Activated CD8-positive, alpha-beta T cell treated with anti-CD3 and anti-CD28 coated beads for 36 hours (primary cell): Measurements from ENCODE around the gene CCNQ. TPM values are rescaled to one million over a fixed set of nuclear protein-coding genes. Genes with fewer than 3 reads are reported as not detected.

ENCODE experiments used
- ATAC-seq: fragments of 200-7000 bp; cut with Tn5 transposase; one replicate; pipeline ENCODE4 v1.10.0; 2021; ENCODE audit warnings: mild to moderate bottlenecking, moderate library complexity
- CTCF ChIA-PET: fragments of 350-600 bp; sonication (Branson Sonifier 250); formaldehyde crosslinking; loops from one replicate; lab custom pipeline; 2021; ENCODE audit warnings: antibody characterized with exemption; lab: Charles Lee
- POLR2A ChIA-PET: fragments of 350-600 bp; sonication (Branson Sonifier 250); formaldehyde crosslinking; loops from one replicate; lab custom pipeline; 2021; ENCODE audit warnings: antibody characterized with exemption; lab: Charles Lee
- DNase-seq: peaks from one replicate; pipeline ENCODE4 v3.0.0-alpha.2; 2020
- H3K27ac Mint-ChIP-seq: one replicate; pipeline ENCODE4 v1.8.0; 2021; ENCODE audit warnings: mild to moderate bottlenecking, mixed read lengths
- H3K27me3 Mint-ChIP-seq: one replicate; pipeline ENCODE4 v1.8.0; 2021; ENCODE audit warnings: mixed read lengths
- H3K36me3 Mint-ChIP-seq: one replicate; pipeline ENCODE4 v1.8.0; 2021; ENCODE audit warnings: low read depth, mixed read lengths
- H3K4me1 Mint-ChIP-seq: one replicate; pipeline ENCODE4 v1.8.0; 2021; ENCODE audit warnings: low read depth, mixed read lengths
- H3K4me3 Mint-ChIP-seq: one replicate; pipeline ENCODE4 v1.8.0; 2021; ENCODE audit warnings: mild to moderate bottlenecking, moderate library complexity, mixed read lengths
- H3K9me3 Mint-ChIP-seq: one replicate; pipeline ENCODE4 v1.8.0; 2021; ENCODE audit warnings: mixed read lengths
- intact Hi-C: fragments of 100-400 bp; cut with micrococcal nuclease; formaldehyde crosslinking; loops from one replicate; pipeline ENCODE4 v1.10.0; 2022
- total RNA-seq, 2 experiments: library from RNA; stranded (reverse); gene quantifications; one replicate each; pipeline ENCODE4 v1.2.3, GENCODE V29; 2021
- TF ChIP-seq, protein P1 (sequence below): fragments of 200-600 bp; IDR thresholded peaks from one replicate; pipeline ENCODE4 v1.8.0; 2022; ENCODE audit warnings: antibody characterized with exemption, mild to moderate bottlenecking

CCNQ gene
- total RNA-seq, 2 experiments from 2014 or later: 18.5 to 21.3 TPM

DNA sequence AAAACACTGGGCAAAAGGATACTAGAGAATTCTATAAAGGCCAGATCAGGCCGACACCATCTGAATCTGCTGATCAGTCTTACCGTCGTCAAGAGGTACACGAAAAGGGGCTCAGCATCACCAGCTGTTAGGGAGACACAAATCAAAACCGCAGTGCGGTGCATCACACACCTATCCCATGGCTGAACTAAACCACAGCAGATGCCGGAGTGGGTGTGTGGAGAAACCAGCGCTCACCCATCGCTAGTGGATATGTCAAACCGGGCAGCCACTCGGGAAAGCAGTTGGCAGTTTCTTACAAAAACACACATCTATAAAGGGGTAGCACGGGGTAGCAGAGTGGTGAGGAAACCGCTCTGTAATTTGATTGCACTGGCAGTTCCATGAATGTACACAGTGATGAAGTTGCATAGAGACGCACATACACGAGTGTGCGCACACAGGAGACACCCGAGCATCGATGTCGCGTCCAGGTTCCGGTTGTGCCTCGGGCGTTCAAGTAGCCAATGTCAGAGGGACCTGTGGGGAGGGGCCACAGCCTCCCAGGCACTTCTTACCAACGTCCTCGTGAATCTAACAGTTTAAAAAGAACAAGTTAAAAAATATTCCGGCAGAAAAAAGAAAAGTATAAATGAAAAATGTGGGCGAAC, 23.1 kb upstream of the CCNQ start:
- ChIA-PET POLR2A (no interaction called here), CTCF (interaction anchor here (1.9 kb wide), 1 partner anchor 46 kb away, joined by 5 read pairs; no protein-coding TSS in a partner anchor)
- Mint-ChIP-seq H3K4me3 (no peak overlapping the region), H3K27ac (no peak overlapping the region), H3K27me3 (no peaks in the 10 kb centered on the region), H3K9me3 (no peaks in the 10 kb centered on the region), H3K36me3 (no peaks in the 10 kb centered on the region), H3K4me1 (no peaks in the 10 kb centered on the region)
- intact Hi-C loops: no loop called here
- DNase-seq: no peak
- TF ChIP-seq, protein P1, sequence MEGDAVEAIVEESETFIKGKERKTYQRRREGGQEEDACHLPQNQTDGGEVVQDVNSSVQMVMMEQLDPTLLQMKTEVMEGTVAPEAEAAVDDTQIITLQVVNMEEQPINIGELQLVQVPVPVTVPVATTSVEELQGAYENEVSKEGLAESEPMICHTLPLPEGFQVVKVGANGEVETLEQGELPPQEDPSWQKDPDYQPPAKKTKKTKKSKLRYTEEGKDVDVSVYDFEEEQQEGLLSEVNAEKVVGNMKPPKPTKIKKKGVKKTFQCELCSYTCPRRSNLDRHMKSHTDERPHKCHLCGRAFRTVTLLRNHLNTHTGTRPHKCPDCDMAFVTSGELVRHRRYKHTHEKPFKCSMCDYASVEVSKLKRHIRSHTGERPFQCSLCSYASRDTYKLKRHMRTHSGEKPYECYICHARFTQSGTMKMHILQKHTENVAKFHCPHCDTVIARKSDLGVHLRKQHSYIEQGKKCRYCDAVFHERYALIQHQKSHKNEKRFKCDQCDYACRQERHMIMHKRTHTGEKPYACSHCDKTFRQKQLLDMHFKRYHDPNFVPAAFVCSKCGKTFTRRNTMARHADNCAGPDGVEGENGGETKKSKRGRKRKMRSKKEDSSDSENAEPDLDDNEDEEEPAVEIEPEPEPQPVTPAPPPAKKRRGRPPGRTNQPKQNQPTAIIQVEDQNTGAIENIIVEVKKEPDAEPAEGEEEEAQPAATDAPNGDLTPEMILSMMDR: no peak
- no peak for ATAC-seq

DNA sequence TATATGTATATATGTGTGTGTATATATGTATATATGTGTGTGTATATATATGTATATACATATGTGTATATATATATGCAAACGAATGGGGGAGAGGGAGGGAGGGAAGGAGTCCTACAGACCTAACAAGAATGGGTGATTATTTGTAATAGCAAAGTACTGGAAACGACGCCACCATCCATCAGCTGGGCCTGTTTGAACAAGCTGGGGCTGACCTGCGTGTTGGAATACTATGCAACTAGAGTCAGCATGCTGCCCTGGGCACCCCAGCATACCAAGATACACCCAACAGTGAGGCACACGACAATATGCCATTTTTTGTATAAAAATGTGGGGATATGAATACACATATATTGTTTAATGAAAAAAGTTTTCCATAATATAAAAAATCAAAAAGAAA, 21.6 kb upstream of the CCNQ start:
- no peaks in the 10 kb centered on the region for H3K36me3 Mint-ChIP-seq

GRCh38 chrX:153614818-153615217, 15.9 kb upstream of the CCNQ start:
- ATAC-seq: no peak
- TF ChIP-seq, protein P1: no peak
- DNase-seq: no peak
- intact Hi-C loops: no loop called here
- Mint-ChIP-seq H3K36me3 (no peaks in the 10 kb centered on the region), H3K27ac (no peak overlapping the region), H3K27me3 (no peaks in the 10 kb centered on the region), H3K9me3 (no peaks in the 10 kb centered on the region), H3K4me3 (no peak overlapping the region), H3K4me1 (peaks cover 6% of the 10 kb centered on the region)
- POLR2A ChIA-PET: interaction anchor here (1.2 kb wide), 1 partner anchor 48 kb away, joined by 3 read pairs; no protein-coding TSS in a partner anchor
- CTCF ChIA-PET: interaction anchor here (1.4 to 2.0 kb wide), 2 partner anchors 11 to 53 kb away, joined by 3 to 6 read pairs; no protein-coding TSS in a partner anchor

More for the DNA sequence above, 21.6 kb upstream of the CCNQ start:
- ATAC-seq: no peak
- ChIA-PET POLR2A (no interaction called here), CTCF (no interaction called here)
- H3K4me3 Mint-ChIP-seq: no peak overlapping the region
- no peaks in the 10 kb centered on the region for H3K27me3 Mint-ChIP-seq
- H3K4me1 Mint-ChIP-seq: no peaks in the 10 kb centered on the region
- no peak overlapping the region for H3K27ac Mint-ChIP-seq
- no peak for DNase-seq
- intact Hi-C loops: no loop called here
- H3K9me3 Mint-ChIP-seq: no peaks in the 10 kb centered on the region
- TF ChIP-seq, protein P1: no peak

DNA sequence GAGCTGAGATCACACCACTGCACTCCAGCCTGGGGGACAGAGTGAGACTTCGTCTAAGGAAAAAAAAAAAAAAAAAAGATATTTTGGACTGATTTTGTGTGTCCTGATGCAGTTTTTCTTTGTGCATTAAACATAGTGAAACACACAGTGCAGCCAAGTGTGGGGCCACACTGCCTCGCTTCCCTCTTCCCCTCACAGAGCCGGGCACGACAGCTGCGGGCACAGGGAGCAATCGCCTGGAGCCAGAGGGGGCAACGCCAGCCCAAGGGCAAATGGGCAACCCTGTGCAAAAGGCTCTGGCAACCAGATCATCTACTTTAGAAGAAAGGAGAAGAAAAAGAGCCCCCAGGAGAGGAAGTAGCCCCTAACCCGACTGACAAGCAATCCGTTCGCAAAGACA, 13.5 kb upstream of the CCNQ start:
- H3K4me3 Mint-ChIP-seq: no peak overlapping the region
- intact Hi-C loops: no loop called here
- CTCF ChIA-PET: interaction anchor here (2.0 kb wide), 1 partner anchor 56 kb away, joined by 6 read pairs; no protein-coding TSS in a partner anchor
- DNase-seq: no peak
- H3K36me3 Mint-ChIP-seq: no peaks in the 10 kb centered on the region
- no peaks in the 10 kb centered on the region for H3K27me3 Mint-ChIP-seq
- POLR2A ChIA-PET: no interaction called here
- no peak overlapping the region for H3K27ac Mint-ChIP-seq
- H3K4me1 Mint-ChIP-seq: peaks cover 6% of the 10 kb centered on the region
- no peak for ATAC-seq
- no peaks in the 10 kb centered on the region for H3K9me3 Mint-ChIP-seq
- TF ChIP-seq, protein P1: no peak

DNA sequence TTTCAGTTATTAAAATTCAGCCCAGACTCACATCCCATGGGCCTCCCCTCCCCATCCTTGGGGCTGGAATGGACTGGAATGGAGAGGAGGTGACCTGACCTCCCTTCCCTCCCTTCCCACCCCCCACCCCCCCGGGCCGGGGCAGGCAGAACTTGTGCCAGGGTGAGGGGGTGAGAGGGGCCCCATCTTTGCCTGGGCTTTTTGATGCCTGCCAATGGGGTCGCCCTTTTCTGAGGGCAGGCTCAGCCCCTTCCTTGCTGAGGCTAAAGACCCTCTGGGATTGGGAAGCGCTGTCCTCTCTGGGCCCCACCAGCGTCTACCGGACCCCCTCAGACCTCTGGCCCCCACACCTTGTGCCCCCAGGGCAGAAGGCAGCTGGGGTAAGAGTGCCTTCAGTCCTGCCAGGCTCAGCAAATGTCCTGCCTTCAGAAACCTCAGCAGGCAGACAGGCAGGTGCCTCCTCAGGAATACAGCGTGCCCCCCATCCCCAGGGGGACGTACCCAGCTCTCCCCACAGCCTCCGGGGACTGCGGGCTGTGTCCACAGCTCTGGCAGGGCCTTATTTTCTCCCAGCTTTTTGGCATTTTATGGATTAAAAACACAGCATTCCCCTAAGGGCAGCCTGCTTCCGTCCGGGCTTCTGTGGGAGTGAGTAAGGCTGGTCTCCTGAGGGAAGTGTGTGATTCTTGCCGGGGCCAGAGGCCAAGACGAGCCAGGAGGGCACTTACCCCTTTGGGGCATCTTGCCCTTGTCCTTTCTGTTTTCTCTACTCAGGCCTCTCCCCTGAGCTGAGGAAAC, 12.6 kb upstream of the CCNQ start:
- ChIA-PET CTCF (interaction anchor here (2.8 to 3.0 kb wide), 2 partner anchors 51 to 57 kb away, joined by 21 to 27 read pairs; no protein-coding TSS in a partner anchor), POLR2A (no interaction called here)
- TF ChIP-seq, protein P1: no peak
- intact Hi-C loops: no loop called here
- H3K4me3 Mint-ChIP-seq: no peak overlapping the region
- H3K36me3 Mint-ChIP-seq: no peaks in the 10 kb centered on the region
- no peak overlapping the region for H3K27ac Mint-ChIP-seq
- no peaks in the 10 kb centered on the region for H3K9me3 Mint-ChIP-seq
- DNase-seq (no peak), ATAC-seq (no peak)
- peaks cover 6% of the 10 kb centered on the region for H3K4me1 Mint-ChIP-seq
- H3K27me3 Mint-ChIP-seq: no peaks in the 10 kb centered on the region
